Amniotic stem cell (primary cell): ENCODE results near the gene ZNF185.
A peak's percentile ranks its signal among the peaks of the same experiment; 100 is the strongest.
"Not testable (repeated sequence)": the region's sequence is repeated elsewhere in the genome, so short reads cannot be mapped to it uniquely, and the experiment has no call there.

Experiments
- DNase-seq: peaks from one replicate; lab custom pipeline; 2025; lab: John Stamatoyannopoulos, UW

The ZNF185 gene

DNA sequence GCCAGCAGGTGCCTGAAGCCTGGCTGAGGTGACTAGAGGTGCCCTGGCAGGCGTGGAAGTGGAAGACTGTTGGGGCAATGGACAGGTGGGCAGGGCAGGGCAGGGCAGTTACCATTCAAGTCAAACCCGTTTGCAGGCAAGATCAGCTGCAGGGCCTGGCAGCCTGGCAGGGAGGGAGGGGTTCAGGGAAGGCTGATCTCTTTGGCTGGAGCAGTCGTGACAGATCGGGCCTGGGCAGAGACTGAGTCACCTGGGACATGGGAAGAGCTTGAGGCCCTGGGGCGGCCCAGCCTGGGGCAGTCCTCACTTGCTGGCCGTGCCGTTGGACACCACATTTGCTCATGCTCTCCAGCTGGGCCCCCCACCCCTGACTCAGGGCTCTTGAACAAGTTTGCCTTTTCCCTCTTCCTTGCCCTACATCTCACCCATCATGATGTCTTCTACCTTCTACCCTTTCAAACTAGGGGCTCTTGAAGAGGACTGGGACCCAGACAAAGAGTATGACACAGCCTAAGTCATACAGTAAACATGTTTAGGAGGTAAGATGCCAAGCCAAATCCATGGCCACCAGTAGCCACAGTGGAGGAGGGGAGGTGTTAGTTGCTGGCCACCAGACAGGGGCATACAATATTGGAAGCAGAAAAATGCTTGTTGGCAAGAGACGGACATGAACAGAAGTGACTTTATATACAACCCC, 2.0 kb upstream of the ZNF185 start:
- DNase-seq: no peak

DNA sequence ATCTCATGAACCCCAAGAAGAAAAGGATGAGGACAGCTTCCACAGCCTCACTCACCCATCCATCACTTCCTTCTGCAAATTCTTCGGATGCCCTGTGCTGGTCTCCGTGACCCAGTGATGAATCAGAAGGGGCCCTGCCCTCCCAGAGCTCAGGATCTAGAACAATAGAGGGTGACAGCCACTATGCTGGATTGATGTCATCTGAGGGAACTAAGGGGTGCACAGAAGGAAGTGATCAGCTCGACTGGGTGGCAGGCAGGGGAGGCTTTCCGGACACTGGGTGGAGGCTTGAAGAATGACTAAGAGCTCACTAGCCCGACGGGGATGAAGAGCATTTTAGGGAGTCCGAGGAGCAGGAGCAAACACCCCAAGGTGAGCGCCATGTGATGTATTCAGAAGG, 1.4 kb upstream of the ZNF185 start:
- no peak for DNase-seq

DNA sequence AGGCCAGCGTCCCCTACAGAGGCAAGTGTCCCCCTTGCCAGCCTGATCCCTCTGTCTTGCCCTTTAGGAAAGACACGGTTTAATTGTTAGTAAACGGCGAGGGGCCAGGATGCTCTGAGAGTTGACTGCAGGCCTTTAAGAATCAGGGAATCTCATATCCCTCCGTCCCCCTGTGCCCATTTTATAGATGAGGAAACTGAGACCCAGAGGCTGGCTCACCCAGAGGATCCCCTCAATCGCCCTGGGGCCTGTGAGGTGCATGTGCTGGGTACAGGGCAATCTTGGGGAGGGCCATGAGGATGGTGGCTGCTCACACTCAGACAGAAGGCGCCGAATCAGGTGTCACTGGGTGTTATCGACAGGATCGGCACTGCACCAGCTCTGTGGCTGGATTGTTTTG, 575 bp downstream of the ZNF185 start:
- no peak for DNase-seq

DNA sequence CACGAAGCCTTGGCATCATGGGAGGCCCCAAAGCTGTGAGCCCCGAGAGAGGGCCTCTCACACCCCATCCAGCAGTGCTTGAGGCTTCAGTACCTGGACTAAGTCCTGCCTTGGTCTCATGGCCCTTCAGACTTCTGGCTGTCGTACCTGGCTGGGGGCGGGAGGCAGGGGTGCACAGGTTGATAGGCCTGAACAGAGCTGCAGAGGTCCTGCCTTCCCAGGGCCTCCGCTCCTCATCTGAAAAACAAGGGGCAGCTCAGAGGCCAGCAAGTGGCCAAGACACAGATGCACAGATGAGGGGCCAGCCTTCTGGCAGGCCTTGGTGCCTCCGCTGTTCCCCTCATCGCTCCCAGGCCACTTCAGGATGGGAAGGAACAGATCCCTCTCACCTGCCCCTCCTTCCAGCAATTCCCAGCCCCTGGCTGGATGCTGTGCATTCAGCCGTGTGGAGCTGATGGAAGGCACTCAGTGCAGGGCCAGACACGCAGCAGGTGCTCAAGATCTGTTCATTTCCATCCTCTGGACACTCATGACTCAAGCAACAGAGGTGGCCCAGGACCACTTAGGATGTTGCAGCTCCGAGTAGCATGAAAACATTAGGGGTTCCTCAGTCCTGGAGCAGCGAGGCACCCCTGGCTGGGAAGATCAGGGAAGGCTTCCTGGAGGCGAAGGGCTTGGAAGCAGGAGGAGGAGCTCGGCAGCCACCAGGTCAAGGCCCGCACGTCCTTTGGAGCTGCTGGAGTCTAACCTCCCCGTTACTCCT, 1.4 kb downstream of the ZNF185 start:
- DNase-seq: no peak

DNA sequence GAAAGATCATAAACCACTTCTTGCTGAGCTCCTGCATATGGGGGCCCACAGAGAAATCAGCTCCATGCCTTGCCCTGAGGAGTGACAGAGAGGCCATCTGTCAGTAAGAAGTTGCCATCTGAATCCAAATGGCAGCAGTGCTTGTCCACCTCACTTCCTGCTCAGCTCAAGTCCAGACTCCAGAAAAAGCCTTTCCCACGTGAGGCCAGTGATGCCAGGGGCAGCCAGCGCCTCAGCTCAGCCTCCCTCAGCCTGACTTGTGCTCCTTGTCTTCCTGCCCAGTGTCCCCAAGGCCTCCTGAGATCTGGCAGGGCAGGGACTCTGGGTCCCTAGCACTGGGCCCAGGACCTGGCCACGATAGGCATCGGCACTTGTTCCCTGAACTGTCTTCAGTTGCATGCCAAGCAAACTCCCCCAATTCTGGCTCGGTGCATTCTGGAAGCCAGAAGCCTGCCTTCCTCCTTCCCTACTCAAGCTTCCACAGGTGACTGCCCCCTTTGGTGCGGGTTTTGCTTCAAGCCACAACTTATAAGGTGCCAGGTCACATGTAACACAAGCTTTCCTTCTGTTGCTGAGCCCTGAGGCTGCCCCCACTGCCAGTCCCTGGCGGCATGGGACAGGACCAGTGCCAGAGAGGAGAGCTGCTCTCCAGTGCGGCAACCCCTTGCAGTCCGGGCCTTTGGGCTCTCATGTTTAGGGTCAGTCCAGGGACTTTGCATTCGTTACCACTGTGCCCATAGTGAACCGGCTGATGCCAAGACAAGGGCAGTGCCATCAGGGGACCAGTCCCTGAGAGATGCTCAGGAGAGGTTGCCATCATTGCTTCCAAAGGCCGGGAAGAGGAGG, 2.2 kb downstream of the ZNF185 start:
- DNase-seq: no peak

DNA sequence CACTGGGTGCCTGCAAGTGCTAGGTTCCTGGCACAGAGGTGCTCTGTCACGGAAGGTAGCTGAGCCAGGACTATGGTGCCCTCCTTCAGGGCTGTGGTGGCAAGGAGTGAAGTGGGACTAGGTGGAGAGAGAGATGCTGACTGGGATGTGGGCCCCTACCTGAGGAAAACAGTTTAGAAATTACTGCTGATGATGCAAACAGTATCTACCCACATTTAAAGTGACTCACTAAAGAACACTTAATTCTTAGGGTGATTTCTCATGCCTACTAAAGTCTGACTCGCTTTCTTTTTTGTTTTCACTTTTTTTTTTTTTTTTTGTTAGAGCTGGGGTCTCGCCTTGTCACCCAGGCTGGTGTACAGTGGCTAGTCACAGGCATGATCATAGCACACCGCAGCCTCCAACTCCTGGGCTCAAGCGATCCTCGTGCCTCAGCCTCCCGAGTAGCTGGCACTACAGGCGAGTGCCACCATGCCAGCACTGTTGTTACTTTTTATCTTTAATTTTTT, 3.1 kb downstream of the ZNF185 start:
- no peak for DNase-seq

DNA sequence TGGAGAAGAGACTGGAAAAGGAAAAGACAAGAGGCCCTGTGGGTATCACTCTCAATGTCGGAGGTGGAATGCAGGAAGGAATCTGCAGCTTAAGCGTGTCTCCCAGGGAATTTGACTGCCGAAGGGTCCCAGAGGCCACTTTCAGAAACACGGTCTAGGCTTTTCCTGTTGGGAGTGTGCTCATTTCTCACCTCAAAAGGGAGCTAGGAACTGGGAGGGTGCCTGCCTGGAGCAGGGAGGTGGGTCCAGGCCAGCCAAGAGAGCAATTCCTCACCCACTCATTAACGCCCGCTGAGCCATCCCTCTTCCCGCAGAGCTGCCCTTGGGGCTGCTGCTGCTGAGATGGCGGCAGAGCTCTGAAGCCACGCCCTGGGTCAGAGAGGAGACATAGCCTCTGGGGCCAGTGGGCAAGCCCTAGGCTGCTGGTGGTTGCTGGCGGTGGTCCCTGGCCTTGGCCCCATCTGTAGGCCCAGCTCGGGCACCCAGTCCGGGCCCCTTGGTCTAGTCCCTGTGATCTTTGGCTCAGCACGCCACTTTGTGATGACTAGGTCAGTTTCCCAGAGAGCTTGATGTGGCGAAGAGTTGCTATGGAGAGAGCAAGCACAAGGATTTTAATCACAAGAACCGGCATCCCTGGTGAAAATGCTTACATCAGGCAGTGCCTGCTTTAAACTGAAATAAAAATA, 4.1 kb downstream of the ZNF185 start:
- DNase-seq: no peak

DNA sequence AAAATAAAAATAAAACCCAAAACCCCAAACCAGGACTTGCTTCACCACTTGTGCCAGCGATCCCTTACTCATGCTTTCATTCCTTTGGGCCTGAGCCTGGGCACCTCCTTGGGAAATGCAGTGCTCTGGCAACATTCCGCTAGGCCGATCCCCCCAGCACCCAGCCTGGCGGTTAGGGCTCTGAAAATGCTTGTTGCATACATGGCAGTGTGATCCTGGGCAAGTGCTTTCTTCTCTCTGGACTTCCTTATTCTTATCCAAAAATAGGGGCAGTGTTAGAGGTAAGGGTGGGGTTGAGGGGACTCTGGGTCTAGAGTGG, 4.6 kb downstream of the ZNF185 start:
- no peak for DNase-seq

DNA sequence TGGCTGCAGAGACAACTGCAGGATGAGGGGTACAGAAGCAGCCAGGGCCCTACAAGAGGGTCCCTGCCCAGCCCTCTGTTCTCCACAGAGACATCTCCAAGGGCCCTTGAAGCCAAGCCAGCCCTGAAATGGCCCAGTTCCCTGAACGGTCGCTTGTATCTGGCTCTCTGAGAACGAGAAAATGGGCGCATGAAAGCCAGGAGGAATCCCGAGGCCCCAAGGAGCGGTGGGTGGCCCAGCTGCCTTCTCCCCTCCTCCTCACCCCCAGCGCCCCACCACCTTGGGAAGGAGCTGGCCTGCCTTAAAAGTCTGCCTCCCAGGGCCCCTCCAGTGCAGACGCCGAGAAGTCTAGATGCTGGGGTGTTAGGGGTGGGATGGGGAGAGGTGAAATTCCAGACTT, 5.7 kb downstream of the ZNF185 start:
- no peak for DNase-seq

DNA sequence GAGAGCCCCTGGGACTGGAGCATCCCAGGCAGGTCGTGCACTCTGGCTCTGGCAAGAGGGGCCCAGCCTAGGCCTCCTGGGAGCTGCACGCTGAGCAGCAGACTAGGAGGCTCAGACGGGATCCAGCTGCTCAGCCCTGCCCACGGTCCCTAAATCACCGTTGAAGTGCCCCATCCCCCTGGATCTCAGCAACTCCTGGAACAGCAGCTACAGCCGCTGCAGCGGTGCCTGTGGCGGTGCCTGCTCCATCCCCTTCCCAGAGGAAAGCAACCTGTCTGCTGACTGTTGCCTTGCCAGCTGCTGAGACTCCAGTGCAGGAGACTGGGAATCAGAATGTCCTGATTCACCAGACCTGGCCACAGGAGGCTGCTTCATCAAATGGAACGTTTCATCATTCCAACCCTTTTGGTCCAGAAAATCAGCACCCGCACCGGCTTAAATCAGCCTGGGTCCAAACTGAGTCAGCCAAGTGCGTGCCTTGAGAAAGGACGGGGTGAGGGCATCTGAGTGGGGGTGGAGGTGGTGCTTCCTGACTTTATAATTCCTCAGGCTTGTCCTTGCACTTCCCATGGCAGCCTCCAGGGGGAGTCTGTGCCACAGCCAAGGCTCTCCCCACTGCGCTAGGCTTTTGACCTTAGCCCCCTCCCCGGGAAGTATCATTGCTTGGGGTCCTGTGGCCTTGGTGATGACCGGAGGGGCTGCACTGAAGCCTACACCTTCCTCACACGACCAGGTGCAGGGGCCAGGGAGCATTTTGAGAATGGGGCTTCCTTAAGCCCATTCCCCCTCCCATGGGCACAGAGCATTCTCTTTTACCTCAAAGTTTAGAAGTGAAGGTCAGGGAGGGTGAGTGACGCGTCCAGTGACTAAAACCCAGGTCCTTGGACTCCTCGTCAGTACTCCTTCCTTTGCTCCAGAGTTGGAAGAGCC, 6.5 kb downstream of the ZNF185 start:
- DNase-seq: peak; percentile 5

DNA sequence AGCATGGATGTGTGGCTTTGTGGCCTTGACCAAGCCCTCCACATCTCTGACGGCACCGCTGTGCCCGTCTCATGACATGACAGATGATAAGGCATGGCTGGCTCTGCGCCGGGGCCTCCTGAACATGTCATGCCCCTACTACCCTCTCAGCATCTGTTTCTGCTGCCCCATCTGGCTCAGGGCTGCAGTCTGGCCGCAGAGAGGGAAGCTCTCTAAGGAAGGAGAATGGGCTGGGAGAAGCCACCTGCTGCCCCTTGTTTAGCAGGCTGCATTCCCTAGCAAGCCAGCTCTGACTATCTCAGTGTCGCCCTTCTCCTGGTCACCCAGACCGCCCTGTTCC, 7.2 kb downstream of the ZNF185 start:
- DNase-seq: no peak

DNA sequence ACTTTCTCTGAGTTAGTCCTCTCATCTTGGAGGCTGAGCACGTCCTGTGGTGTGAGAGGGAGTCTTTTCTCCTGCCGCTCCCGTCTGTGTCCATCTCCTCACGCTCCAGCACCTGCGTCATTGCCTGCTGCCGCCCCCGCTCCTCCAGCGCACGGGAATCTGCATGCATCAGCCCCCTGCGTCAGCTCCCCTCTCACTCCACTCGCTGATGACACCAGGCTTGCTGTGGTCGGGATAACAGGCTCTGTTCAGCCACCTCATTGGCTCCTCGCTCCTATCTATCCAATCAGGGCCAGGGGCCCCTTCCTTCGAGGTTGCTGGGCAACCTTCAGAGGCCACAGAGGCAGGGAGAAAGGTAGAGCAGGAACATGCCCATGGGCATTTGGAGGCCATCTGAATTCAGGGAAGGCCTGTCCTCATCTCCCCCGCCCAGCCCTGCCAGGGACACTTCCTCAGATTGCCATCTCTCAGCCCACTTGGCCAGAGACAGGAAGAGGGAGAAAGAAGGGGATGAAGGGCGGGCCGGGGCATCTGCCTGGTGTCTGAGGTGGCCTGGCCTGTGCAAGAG, 9.3 kb downstream of the ZNF185 start:
- DNase-seq: no peak

DNA sequence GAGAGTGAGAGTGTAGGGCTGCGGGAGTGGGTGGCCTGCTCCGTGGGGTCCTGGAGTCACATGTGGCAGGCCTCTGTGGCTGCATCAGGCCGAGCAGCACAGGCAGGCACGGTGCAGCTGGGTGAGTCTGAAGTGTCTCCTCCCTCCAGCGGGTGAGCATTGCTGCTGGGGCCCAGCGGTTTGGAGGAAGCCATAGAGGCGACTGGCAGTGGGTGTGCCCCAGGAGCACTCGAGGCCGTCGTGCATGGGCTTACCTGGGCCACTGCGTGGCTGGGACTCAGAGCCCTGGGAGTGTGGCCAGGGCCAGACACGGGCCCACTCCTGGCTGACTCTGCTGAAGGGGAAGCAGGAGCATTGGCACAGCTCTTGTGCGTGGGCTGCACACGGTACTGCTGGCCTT, 10.6 kb downstream of the ZNF185 start:
- no peak for DNase-seq

DNA sequence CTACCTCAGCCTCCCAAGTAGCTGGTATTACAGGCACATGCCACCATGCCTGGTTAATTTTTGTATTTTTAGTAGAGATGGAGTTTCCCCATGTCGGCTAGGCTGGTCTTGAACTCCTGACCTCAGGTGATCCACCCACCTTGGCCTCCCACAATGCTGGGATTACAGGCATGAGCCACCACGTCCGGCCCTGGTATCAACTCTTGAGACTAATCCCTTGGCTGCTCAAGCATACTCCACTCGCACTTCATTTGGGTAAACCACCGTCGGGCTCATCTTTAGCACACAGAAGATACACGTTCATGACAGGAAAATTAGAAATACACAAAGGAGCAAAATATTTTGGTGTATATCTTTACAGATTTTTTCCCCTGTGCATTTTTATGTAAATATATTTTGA, 12.2 kb downstream of the ZNF185 start:
- DNase-seq: not testable (repeated sequence)

DNA sequence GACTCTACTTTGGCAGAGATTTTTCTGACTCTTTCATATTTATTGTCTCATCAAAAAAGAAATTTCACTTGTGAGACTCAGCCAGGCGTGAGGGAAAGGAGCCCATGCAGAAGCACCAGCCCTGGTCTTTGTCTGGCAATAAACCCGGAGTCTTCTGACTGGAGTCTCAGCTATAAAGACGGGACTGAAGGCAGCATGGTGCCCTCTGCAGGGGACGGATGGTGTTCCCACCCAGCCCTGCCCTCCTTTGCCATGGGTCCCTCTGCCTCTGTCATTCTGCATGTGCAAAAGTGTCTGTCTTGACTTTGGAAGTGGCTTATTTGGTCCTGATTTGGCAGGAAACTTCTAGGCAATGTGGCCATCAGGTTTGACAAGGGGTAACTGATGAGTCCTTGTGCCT, 14.2 kb downstream of the ZNF185 start:
- DNase-seq: no peak

DNA sequence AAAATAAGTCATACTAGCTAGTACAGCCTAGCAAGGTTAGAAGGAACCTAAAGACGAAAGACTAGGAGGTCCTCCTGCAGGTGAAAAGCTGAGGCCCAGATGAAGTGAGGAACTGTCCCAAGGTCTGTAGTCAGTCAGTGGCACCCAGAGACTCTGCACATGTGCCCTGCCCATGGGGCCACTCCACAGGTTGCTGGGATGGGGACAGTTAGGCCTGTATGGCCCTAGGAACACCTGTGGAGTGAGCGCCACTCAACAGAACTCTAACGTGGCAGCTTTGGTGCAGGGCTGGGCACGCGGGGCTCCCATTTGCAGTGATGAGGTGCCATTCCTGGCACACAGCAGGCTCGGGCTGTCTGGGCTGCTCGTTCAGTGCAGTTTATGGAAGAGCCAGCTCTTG, 14.8 kb downstream of the ZNF185 start:
- no peak for DNase-seq

DNA sequence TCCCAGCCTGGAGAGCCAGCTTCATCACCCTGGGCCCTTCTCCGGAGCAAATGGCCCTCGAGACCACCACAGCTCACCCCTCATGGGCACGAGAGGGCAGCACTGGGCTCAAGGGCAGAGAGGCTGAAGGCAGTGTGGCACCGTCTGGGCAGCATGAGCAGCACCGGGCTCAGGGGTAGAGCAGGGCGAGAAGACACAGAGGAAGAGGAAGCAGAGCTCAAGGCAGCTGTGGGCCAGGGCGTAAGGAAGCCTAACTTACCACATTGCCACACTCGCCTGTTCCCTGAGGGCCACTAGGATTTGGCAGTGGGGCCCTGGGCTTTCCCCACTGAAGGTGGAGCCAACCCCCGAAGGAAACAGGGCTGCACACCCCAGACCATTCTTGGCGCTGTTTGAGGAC, 15.5 kb downstream of the ZNF185 start:
- DNase-seq: no peak

DNA sequence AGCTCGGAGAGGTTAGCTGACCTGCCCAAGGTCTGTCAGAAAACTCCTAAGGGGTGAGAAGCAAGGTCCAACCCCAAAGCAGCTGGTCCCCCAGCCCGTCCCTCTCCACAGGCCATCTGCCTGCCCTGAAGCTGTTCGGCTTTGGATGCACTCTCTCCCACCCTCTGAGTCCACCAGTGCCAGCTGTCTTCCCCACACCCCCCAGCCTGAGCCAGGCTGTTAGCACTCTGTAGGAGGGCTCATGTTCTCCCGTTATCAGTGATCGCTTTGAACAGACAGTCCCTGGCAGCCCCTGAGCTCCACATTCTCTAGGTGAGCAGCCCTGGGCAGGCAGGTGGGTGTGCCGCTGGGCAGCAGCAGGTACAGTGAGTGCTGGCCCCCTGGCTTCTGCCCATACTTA, 16.0 kb downstream of the ZNF185 start:
- no peak for DNase-seq

DNA sequence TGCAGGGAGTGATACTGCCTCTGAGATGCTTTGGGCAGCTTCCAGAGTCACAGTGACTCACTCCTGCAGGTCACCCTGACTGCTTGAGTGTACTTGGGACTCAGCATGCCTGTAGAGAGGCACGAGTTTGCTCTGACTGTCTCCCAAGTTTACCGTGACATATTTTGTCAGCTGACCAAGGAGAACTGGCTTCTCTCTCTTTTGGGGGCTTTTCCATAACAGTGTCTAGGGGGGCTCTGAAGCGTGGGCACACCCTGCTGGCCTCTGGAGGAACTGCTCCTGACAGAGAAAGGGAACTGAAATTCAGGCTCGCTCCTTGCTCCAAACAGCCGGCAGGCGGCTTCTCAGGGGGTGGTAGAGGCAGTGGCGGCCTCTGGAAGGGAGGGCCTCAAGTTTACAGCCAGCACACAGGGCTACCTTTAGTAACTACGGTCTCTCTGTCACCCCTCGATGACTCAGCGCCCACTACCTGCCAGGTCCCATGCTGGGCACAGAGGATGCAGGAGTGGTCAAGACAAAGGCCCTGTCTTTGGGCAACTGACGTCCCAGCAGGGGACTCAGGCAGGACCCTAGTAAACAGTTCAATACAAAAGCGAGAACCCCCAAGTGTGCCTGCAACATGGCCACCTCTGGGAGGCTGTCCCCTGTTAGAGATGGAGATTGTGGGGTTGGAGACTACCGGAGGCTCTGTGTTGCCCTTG, 17.8 kb downstream of the ZNF185 start:
- peak; percentile 1 for DNase-seq
